ENCODE results near the gene GPANK1. TPM values are rescaled to one million over a fixed set of nuclear protein-coding genes. Genes with fewer than 3 reads are reported as not detected.

The GPANK1 gene
- total RNA-seq, 1 donor from 2014 or later, result 8.9 TPM

Small RNAs within 50 kb of the gene (small RNA-seq; reads per million reads assigned to genes)
- gene MIR4646 (ENCODE audit: low replicate concordance) (not detected), gene MIR6832 (ENCODE audit: low replicate concordance) (not detected), gene RF00019 (ENCODE audit: low replicate concordance) (not detected), gene SNORA38 (ENCODE audit: low replicate concordance) (4.2 reads per million, percentile 91 among the genes with 10 or more reads in this experiment), gene UQCRHP1 (ENCODE audit: low replicate concordance) (not detected)

Other genes starting within 250 kb of the GPANK1 start
- 0.25 TPM for gene MICB, start 166.9 kb downstream of the GPANK1 start, total RNA-seq
- gene MCCD1, start 136.0 kb downstream of the GPANK1 start, total RNA-seq, result not detected
- 230 TPM for gene DDX39B, start 123.0 kb downstream of the GPANK1 start, total RNA-seq
- 57.5 TPM for gene ATP6V1G2, start 118.4 kb downstream of the GPANK1 start, total RNA-seq
- 10.6 TPM for gene NFKBIL1, start 117.4 kb downstream of the GPANK1 start, total RNA-seq
- not detected for gene LTA, start 92.7 kb downstream of the GPANK1 start, total RNA-seq
- not detected for gene TNF, start 89.4 kb downstream of the GPANK1 start, total RNA-seq
- not detected for gene LTB, start 82.6 kb downstream of the GPANK1 start, total RNA-seq
- 0.74 TPM for gene LST1, start 78.7 kb downstream of the GPANK1 start, total RNA-seq
- not detected for gene NCR3, start 72.0 kb downstream of the GPANK1 start, total RNA-seq
- gene AIF1, start 49.8 kb downstream of the GPANK1 start, total RNA-seq, result 5.7 TPM
- gene PRRC2A, start 44.3 kb downstream of the GPANK1 start, total RNA-seq, result 55.1 TPM
- gene BAG6, start 12.3 kb downstream of the GPANK1 start, total RNA-seq, result 136 TPM
- 0.98 TPM for gene APOM, start 9.1 kb downstream of the GPANK1 start, total RNA-seq
- 11.6 TPM for gene C6orf47, start 4.2 kb downstream of the GPANK1 start, total RNA-seq
- 55.8 TPM for gene CSNK2B, start 1.1 kb upstream of the GPANK1 start, total RNA-seq
- gene LY6G5B, start 5.0 kb upstream of the GPANK1 start, total RNA-seq, result 3.4 TPM
- 1.2 TPM for gene LY6G5C, start 16.1 kb upstream of the GPANK1 start, total RNA-seq
- gene ABHD16A, start 38.3 kb upstream of the GPANK1 start, total RNA-seq, result 40.3 TPM
- gene LY6G6F, start 41.9 kb upstream of the GPANK1 start, total RNA-seq, result not detected
- gene LY6G6D, start 50.4 kb upstream of the GPANK1 start, total RNA-seq, result 0.74 TPM
- 0.25 TPM for gene LY6G6C, start 56.7 kb upstream of the GPANK1 start, total RNA-seq
- not detected for gene MPIG6B, start 58.4 kb upstream of the GPANK1 start, total RNA-seq
- 108 TPM for gene DDAH2, start 64.3 kb upstream of the GPANK1 start, total RNA-seq
- 16.5 TPM for gene CLIC1, start 71.5 kb upstream of the GPANK1 start, total RNA-seq
- 2.5 TPM for gene MSH5, start 75.0 kb upstream of the GPANK1 start, total RNA-seq
- gene SAPCD1, start 97.7 kb upstream of the GPANK1 start, total RNA-seq, result 0.74 TPM
- gene VWA7, start 112.3 kb upstream of the GPANK1 start, total RNA-seq, result 0.98 TPM
- gene VARS1, start 130.8 kb upstream of the GPANK1 start, total RNA-seq, result 41.1 TPM
- 10.3 TPM for gene LSM2, start 142.0 kb upstream of the GPANK1 start, total RNA-seq
- gene HSPA1L, start 150.3 kb upstream of the GPANK1 start, total RNA-seq, result 3.7 TPM
- gene HSPA1A, start 150.5 kb upstream of the GPANK1 start, total RNA-seq, result 351 TPM
- 543 TPM for gene HSPA1B, start 162.7 kb upstream of the GPANK1 start, total RNA-seq
- gene NEU1, start 197.8 kb upstream of the GPANK1 start, total RNA-seq, result 14.0 TPM
- gene SLC44A4, start 214.0 kb upstream of the GPANK1 start, total RNA-seq, result not detected
- gene EHMT2, start 232.7 kb upstream of the GPANK1 start, total RNA-seq, result 65.6 TPM
- 21.9 TPM for gene ZBTB12, start 237.1 kb upstream of the GPANK1 start, total RNA-seq

Measured in temporal lobe (tissue), 2 donors.